ENCODE data around the gene CALD1.

- no peak for TF ChIP-seq CTCF (IDR thresholded peaks at IDR 0.05)
- TF ChIP-seq EP300 (IDR thresholded peaks at IDR 0.05) = no peak
- no peak for TF ChIP-seq POLR2A (IDR thresholded peaks at IDR 0.05)
Observed at GRCh38 chr7:134795231-134795630, 15.8 kb downstream of the CALD1 start.

Data from stomach (tissue), 4 donors.